H9 (cell line): ENCODE results near the gene ASTN1. TPM values are rescaled to one million over a fixed set of nuclear protein-coding genes. Genes with fewer than 3 reads are reported as not detected.

Experiments
- DNase-seq: peaks from one replicate; pipeline ENCODE4 v3.0.0-alpha.2; 2017
- H2AFZ ChIP-seq: one replicate; pipeline ENCODE4 v1.6.1; 2013; ENCODE audit warnings: mild to moderate bottlenecking, low read length, control low read depth, moderate library complexity
- H2AK5ac ChIP-seq: 2 replicates; pipeline ENCODE4 v1.6.1; 2013; ENCODE audit warnings: low read length, control low read depth, mixed read lengths; ENCODE audit not compliant: insufficient read length
- H2BK120ac ChIP-seq: one replicate; pipeline ENCODE4 v1.6.1; 2013; ENCODE audit warnings: low read depth, mild to moderate bottlenecking, low read length, control low read depth, inconsistent platforms; ENCODE audit not compliant: poor library complexity, severe bottlenecking
- H2BK12ac ChIP-seq: 2 replicates; pipeline ENCODE4 v1.6.1; 2013; ENCODE audit warnings: low read length, control low read depth, mixed read lengths, low read depth; ENCODE audit not compliant: insufficient read length
- H2BK15ac ChIP-seq: 2 replicates; pipeline ENCODE4 v1.6.1; 2013; ENCODE audit warnings: low read depth, low read length, control low read depth
- H2BK20ac ChIP-seq: one replicate; pipeline ENCODE4 v1.6.1; 2013; ENCODE audit warnings: low read depth, mild to moderate bottlenecking, low read length, control low read depth, inconsistent platforms; ENCODE audit not compliant: poor library complexity, severe bottlenecking
- H2BK5ac ChIP-seq: 2 replicates; pipeline ENCODE4 v1.6.1; 2013; ENCODE audit warnings: low read length, control low read depth, mixed read lengths; ENCODE audit not compliant: insufficient read length
- H3K14ac ChIP-seq: 2 replicates; pipeline ENCODE4 v1.6.1; 2013; ENCODE audit warnings: low read length, control low read depth; ENCODE audit not compliant: insufficient read depth
- H3K18ac ChIP-seq: 2 replicates; pipeline ENCODE4 v1.6.1; 2013; ENCODE audit warnings: low read depth, mild to moderate bottlenecking, mixed read lengths, low read length, control low read depth; ENCODE audit not compliant: insufficient read length
- H3K23ac ChIP-seq: 2 replicates; pipeline ENCODE4 v1.6.1; 2013; ENCODE audit warnings: low read length, control low read depth, mixed read lengths, low read depth; ENCODE audit not compliant: insufficient read length
- H3K23me2 ChIP-seq: 2 replicates; pipeline ENCODE4 v1.6.1; 2013; ENCODE audit warnings: low read depth, mild to moderate bottlenecking, mixed read lengths, low read length, control low read depth; ENCODE audit not compliant: insufficient read length, poor library complexity, severe bottlenecking
- H3K27ac ChIP-seq: 2 replicates; pipeline ENCODE4 v1.5.1; 2013; ENCODE audit warnings: low read length, control low read depth, mixed read lengths, low read depth; ENCODE audit not compliant: insufficient read length
- H3K27me3 ChIP-seq: 2 replicates; pipeline ENCODE4 v1.6.1; 2013; ENCODE audit warnings: low read length, control low read depth, inconsistent platforms; ENCODE audit not compliant: insufficient read depth
- H3K4ac ChIP-seq: 2 replicates; pipeline ENCODE4 v1.6.1; 2013; ENCODE audit warnings: low read depth, mild to moderate bottlenecking, control low read depth, inconsistent platforms, low read length, moderate library complexity
- H3K4me1 ChIP-seq: 2 replicates; pipeline ENCODE4 v1.6.1; 2013; ENCODE audit warnings: low read length, control low read depth, inconsistent platforms; ENCODE audit not compliant: insufficient read depth
- H3K4me2 ChIP-seq: 2 replicates; pipeline ENCODE4 v1.6.1; 2013; ENCODE audit warnings: low read length, control low read depth, mixed read lengths; ENCODE audit not compliant: insufficient read length, insufficient read depth
- H3K56ac ChIP-seq: 2 replicates; pipeline ENCODE4 v1.6.1; 2013; ENCODE audit warnings: low read depth, mild to moderate bottlenecking, mixed read lengths, low read length, control low read depth; ENCODE audit not compliant: insufficient read length
- H3K79me1 ChIP-seq: 2 replicates; pipeline ENCODE4 v1.6.1; 2013; ENCODE audit warnings: low read depth, mild to moderate bottlenecking, moderate library complexity, low read length, control low read depth, inconsistent platforms; ENCODE audit not compliant: insufficient read depth, poor library complexity, severe bottlenecking
- H3K79me2 ChIP-seq: 2 replicates; pipeline ENCODE4 v1.6.1; 2013; ENCODE audit warnings: low read length, control low read depth, inconsistent platforms; ENCODE audit not compliant: insufficient read depth
- H3K9ac ChIP-seq: 2 replicates; pipeline ENCODE4 v1.6.1; 2013; ENCODE audit warnings: low read length, control low read depth, mixed read lengths; ENCODE audit not compliant: insufficient read length; ENCODE audit errors: extremely low read depth
- H3K9me3 ChIP-seq: one replicate; pipeline ENCODE4 v1.6.1; 2013; ENCODE audit warnings: low read depth, low read length, inconsistent platforms; ENCODE audit not compliant: control insufficient read depth
- H3T11ph ChIP-seq: one replicate; pipeline ENCODE4 v1.6.1; 2013; ENCODE audit warnings: mild to moderate bottlenecking, low read length, control low read depth, inconsistent platforms
- H4K20me1 ChIP-seq: one replicate; pipeline ENCODE4 v1.6.1; 2013; ENCODE audit not compliant: control insufficient read depth, insufficient read length, insufficient read depth
- H4K5ac ChIP-seq: 2 replicates; pipeline ENCODE4 v1.6.1; 2013; ENCODE audit warnings: low read depth, mild to moderate bottlenecking, mixed read lengths, low read length, control low read depth; ENCODE audit not compliant: insufficient read length
- H4K8ac ChIP-seq: replicated peaks from 2 replicates; pipeline ENCODE4 v1.6.1; 2013; ENCODE audit warnings: low read length, control low read depth, mixed read lengths, low read depth; ENCODE audit not compliant: insufficient read length
- H4K91ac ChIP-seq: 2 replicates; pipeline ENCODE4 v1.6.1; 2013; ENCODE audit warnings: low read depth, mild to moderate bottlenecking, moderate library complexity, mixed read lengths, low read length, control low read depth; ENCODE audit not compliant: insufficient read length
- H3K27ac Mint-ChIP-seq, 3 experiments: 2 replicates in 2 of 3; 3 replicates in 1 of 3; pipeline ENCODE4 v1.8.0; 2020 to 2021; ENCODE audit warnings: mixed read lengths in 3 of 3, mild to moderate bottlenecking in 1 of 3, moderate library complexity in 1 of 3
- H3K27me3 Mint-ChIP-seq: 2 replicates; pipeline ENCODE4 v1.8.0; 2021; ENCODE audit warnings: low read depth, mild to moderate bottlenecking, moderate library complexity, mixed read lengths
- H3K36me3 Mint-ChIP-seq, 3 experiments: 2 replicates in 2 of 3; 3 replicates in 1 of 3; pipeline ENCODE4 v1.8.0; 2020 to 2021; ENCODE audit warnings: low read depth in 3 of 3, mixed read lengths in 3 of 3; ENCODE audit not compliant: insufficient read depth in 1 of 3
- H3K4me1 Mint-ChIP-seq, 2 experiments: 2 replicates each; pipeline ENCODE4 v1.8.0; 2020; ENCODE audit warnings: mixed read lengths in 2 of 2
- H3K4me3 Mint-ChIP-seq, 2 experiments: 2 replicates in 1 of 2; 3 replicates in 1 of 2; pipeline ENCODE4 v1.8.0; 2020 to 2021; ENCODE audit warnings: mild to moderate bottlenecking in 2 of 2, mixed read lengths in 2 of 2, moderate library complexity in 1 of 2
- H3K9me3 Mint-ChIP-seq, 2 experiments: 2 replicates in 1 of 2; 3 replicates in 1 of 2; pipeline ENCODE4 v1.8.0; 2020; ENCODE audit warnings: mild to moderate bottlenecking in 2 of 2, mixed read lengths in 2 of 2, moderate library complexity in 1 of 2
- CTCF ChIP-seq: fragments of 200-600 bp; sonication (generic); conservative IDR thresholded peaks from 3 replicates; pipeline ENCODE4 v1.8.0; 2021; ENCODE audit warnings: antibody characterized with exemption, mild to moderate bottlenecking
- WGBS: extraction: QIAGEN DNeasy Blood & Tissue Kit; methylation state at CpG from one replicate; pipeline ENCODE4 v1.1.7; 2013; ENCODE audit warnings: missing lambda C conversion rate, low lambda C conversion rate, mixed read lengths; ENCODE audit not compliant: insufficient read length; ENCODE audit errors: extremely low coverage; 5-methylcytosine and 5-hydroxymethylcytosine counted together
- total RNA-seq: library from RNA; stranded (reverse); gene quantifications from 2 replicates; pipeline ENCODE4 v1.2.1, GENCODE V29; 2021

Gene ASTN1
- total RNA-seq, 1 experiment from 2014 or later = 0.98 TPM

GRCh38 chr1:177145106-177146070 lies 19.1 kb downstream of the ASTN1 start:
- no peak overlapping the region for H2BK5ac ChIP-seq
- H3K27me3 Mint-ChIP-seq = no peaks in the 10 kb centered on the region
- H3K14ac ChIP-seq = no peak overlapping the region
- H3K9me3 ChIP-seq = no peaks in the 10 kb centered on the region
- no peaks in the 10 kb centered on the region for H3K27me3 ChIP-seq
- H2BK15ac ChIP-seq = no peak overlapping the region
- no peak overlapping the region for H3K4me3 Mint-ChIP-seq
- H3K23me2 ChIP-seq = no peaks in the 10 kb centered on the region
- no peak overlapping the region for H2BK20ac ChIP-seq
- no peak for DNase-seq
- no peak overlapping the region for H4K5ac ChIP-seq
- H3K27ac ChIP-seq = no peak overlapping the region
- no peak overlapping the region for H3K4ac ChIP-seq
- no peaks in the 10 kb centered on the region for H3K79me2 ChIP-seq
- WGBS = no CpG with 5 or more reads among the region's 3 CpGs
- H2BK12ac ChIP-seq = no peak overlapping the region
- H3K4me1 ChIP-seq = peaks cover 5% of the 10 kb centered on the region; the same call in 1 of the 2 replicates
- no peak overlapping the region for H4K91ac ChIP-seq
- H2BK120ac ChIP-seq = no peak overlapping the region
- no peaks in the 10 kb centered on the region; a peak in 1 of 7 replicates for H3K36me3 Mint-ChIP-seq
- no peak overlapping the region for H4K8ac ChIP-seq
- H4K20me1 ChIP-seq = no peaks in the 10 kb centered on the region
- no peak overlapping the region for H3K56ac ChIP-seq
- H3K9ac ChIP-seq = no peak overlapping the region
- H3K4me1 Mint-ChIP-seq = peaks cover 11 to 18% of the 10 kb centered on the region in 2 experiments
- no peak overlapping the region for H2AFZ ChIP-seq
- no peaks in the 10 kb centered on the region for H3K9me3 Mint-ChIP-seq
- no peak overlapping the region for H2AK5ac ChIP-seq
- no peaks in the 10 kb centered on the region for H3K79me1 ChIP-seq
- peak overlapping the region in 1 of 3 experiments; percentile 7; a peak in 1 of 7 replicates for H3K27ac Mint-ChIP-seq
- no peak overlapping the region for H3K18ac ChIP-seq
- no peak for TF ChIP-seq CTCF
- no peak overlapping the region for H3K23ac ChIP-seq
- no peak overlapping the region for H3T11ph ChIP-seq
- H3K4me2 ChIP-seq = no peak overlapping the region
